GM18867 (cell line): Measurements from ENCODE around the gene TAOK3.
"Not testable (repeated sequence)": the region's sequence is repeated elsewhere in the genome, so short reads cannot be mapped to it uniquely, and the experiment has no call there.

Experiments
- ATAC-seq: cut with Tn5 transposase; IDR thresholded peaks from one replicate; pipeline ENCODE4 v1.9.1; 2021; ENCODE audit warnings: mild to moderate bottlenecking, moderate library complexity; ENCODE audit not compliant: unreplicated experiment

Gene TAOK3

DNA sequence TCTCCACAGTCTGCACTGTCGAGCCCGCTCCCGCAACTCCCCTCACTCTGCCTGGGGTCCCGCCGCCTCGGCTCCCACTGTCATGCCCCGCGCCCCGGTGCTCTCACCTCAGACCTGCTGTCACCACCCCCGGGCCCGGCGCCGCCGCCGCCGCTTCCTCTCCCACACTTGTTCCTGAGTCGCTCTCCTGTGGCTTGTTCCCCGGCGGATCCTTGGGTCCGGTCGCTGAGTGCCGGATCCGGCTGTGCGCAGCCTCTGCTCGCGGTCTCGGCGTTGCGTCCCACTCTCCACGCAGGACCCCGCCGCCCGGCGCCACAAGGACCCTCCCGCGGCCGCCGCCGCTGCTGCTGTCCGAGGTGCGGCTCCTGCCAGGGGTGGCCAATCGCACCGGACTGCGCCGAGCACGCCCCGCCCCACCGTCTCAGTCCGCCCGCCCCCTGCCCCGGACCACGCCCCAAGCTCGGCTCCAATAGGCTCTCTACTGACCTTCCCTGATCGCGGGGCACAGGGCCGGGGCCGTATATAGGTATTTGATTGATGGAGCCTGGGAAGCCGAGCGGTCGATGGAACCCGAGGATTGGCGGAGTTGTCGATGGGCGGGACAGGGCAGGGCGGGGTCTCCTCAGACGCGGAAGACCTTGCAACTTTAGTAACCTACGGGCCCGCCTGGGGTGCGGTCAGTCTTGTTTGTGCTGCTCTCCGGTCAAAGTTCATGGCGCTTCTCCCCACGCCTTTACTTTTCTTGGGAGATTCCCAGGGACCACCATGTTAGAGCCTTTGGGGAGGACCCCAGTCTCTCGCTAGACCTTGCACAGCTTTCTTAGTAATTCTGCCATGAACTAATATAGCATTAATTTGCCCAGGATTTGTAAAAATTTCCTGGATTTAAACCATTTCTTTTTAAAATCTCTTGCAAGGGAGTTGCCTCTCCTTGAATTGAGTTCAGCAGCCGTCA is at the start of gene TAOK3:
Gene TAOK3 (minus strand): TSS at position 367 of the 955 bp plus-strand sequence. CDS start 117,340 bp downstream, outside the sequence.
- ATAC-seq = peak; percentile 79

DNA sequence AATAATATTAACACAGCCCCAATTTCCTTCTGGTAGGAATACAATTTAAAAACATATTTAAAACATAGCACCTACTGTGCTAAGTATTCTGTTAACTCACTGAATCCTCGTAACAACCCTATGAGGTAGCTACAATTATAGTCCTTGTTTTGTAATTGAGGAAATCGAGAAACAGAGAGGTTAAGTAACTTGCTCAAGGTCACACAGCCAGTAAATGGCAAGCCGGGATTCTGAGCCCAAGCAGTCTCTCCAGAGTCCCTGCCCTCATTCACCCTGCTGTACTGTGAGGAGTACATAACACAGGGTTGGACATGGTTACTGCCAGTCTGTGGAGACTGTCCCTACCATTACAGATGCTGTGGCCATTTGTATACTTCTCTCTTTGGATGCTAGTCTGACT is 48.0 kb upstream of the TAOK3 start:
- no peak for ATAC-seq

DNA sequence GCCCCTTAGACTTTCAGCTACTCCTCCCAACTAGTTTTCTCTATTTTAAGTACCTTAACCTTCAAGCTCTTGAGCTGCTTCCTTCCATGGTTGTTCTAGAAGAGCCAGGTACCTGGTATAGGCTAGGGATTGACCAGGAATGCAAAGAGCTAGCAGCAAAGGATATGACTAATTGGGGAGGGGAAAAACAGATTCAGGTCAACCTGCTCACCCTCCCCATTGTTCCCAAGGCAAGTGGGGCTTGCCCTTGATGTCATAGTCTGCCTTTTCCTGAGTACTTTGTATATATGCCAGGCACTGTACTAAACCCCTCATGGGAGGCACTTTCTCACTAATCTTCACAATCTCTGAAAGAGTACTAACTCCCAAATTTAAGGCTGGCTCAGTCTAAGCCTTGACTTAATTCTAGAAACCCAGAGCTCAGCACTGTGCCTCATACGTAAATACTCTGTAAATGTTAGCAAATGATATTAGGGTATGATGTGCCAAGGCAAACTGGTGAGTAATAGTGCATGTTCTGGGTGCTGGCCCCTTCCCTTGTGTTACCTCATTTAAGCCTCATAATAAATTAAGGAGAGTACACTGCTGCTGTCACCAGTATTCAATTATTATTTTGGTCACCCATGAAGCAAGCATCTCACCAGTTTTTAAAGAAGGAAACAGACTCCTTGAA is 45.8 kb upstream of the TAOK3 start:
- no peak for ATAC-seq

DNA sequence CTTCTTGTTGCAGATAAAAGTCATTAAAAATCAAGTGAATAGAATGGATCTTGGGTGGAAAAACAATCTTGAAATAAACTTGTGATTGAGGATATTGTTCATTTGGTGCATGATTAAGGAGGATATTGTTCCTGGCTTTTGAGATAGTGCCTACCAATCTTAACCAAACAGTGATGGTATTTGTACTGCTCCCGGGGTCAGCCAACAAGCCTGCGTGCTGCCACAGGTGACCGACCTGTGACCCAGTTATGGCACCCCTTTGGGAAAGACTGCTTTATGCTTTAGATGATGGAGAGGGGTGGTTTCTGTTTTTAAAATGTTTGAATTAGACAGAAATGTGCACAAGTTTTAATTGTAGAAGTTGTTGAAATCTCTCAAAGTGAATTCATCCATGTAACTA is 45.2 kb upstream of the TAOK3 start:
- no peak for ATAC-seq

DNA sequence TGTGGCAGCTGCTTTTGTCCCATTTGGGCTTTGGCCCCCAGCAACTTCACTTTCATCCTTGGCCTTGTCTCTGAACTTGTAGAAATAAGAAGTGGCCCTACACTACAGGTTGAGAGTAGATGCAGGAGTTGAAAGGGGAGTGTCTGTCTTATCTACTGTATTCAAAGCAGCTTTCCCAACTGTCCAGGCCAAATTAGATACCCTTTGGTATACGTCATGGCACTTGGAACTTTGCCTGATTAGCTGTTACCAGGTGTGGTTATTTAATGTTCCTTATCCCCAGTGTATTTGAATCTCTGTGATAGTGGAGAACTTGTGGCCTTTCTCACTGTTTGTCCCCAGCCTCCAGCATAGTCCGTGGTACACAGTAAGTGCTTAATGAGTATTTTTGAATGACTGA is 37.1 kb upstream of the TAOK3 start:
- ATAC-seq = no peak

DNA sequence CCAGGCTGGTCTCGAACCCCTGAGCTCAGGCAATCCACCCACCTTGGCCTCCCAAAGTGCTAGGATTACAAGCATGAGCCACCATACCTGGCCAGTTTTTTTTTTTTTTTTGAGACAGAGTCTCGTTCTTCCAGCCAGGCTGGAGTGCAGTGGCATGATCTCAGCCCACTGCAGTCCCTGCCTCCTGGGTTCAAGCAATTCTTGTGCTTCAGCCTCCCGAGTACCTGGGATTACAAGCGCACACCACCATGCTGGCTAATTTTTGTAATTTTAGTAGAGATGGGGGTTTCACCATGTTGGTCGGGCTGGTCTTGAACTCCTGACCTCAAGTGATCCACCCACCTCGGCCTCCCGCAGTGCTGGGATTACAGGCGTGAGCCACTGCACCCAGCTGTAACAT is 35.5 kb upstream of the TAOK3 start:
- ATAC-seq = not testable (repeated sequence)

DNA sequence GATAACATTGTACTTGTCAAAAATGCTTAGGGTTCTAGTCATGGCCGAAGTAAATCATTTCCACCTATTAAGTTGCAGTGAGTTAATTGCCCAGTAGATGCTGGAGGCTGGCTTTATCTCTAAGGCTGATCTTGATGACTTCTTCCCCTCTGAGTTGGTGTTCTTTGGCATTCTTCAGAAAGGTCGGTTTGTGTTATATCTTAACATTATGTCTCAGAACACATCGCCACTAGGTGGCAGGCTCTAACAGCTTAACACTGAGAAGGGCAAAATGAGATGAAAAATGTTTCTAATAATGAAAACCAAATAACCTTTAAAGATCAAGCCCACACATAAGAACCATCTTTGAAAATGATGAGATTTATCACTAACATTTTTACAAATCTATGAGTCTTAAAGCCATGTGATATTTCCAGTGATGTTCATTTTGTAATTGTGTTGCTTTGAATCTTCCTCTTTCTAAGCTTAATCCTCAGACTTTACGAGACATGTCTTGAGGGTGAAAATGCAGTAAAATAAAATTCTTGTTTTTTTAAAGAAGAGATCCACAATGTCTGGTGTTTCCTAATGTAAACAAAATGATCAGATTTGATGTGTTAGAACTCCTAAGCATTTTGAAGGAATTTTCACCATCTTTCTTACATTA is 32.3 kb upstream of the TAOK3 start:
- ATAC-seq = no peak

DNA sequence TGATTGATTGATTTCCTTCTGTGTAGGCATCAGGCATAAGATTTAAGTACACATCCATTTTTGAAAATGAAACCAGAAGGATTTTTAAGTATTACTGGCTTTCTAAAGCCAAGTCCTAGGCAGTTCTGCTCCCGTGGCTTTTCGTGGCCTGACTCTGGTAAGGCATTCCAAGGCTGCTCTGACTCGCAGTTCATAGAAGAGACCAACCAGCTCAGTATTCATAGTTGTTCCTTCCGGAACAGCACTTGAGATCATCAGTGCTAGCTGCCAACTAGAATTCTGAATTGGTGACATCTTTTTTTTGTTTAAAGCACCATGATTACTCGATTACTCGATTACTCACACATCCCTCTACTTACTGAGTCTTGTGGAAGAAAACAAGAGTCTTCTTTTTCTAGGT is 29.5 kb upstream of the TAOK3 start:
- no peak for ATAC-seq

DNA sequence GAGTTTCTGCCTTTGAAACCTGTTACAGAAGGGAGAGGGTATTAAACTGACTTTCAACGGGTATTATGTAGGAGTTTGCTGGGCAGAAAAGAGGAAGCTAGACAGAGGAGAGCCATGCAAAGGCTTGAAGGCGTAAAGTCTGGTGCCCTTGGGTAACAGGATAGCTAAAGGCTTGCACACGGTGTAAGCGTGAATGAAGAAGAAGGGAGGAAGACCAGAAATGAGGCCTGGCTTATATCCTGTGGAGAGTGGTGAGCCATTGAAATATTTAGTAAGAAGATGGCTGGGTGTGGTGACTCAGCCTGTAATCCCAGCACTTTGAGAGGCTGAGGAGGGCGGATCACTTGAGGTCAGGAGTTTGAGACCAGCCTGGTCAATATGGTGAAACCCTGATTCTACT is 26.2 kb upstream of the TAOK3 start:
- no peak for ATAC-seq

DNA sequence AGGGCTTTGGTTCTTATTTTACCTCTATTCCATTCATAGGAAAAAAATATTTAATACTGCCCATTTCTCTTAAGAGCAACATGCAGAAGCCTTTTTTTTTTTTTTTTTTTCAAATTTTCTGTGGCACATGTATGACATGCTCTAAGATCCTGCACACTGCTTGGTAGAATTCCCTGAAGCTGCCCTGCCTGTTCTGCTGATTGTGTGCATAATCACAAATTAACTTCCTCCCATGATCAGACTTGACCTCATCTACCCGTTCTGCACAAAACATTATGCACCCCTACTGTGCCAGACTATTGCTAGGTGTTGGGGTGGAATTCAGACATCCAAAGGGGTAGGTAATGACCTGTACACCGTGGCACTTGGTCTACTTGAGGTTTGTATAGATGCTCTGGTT is 25.8 kb upstream of the TAOK3 start:
- no peak for ATAC-seq

DNA sequence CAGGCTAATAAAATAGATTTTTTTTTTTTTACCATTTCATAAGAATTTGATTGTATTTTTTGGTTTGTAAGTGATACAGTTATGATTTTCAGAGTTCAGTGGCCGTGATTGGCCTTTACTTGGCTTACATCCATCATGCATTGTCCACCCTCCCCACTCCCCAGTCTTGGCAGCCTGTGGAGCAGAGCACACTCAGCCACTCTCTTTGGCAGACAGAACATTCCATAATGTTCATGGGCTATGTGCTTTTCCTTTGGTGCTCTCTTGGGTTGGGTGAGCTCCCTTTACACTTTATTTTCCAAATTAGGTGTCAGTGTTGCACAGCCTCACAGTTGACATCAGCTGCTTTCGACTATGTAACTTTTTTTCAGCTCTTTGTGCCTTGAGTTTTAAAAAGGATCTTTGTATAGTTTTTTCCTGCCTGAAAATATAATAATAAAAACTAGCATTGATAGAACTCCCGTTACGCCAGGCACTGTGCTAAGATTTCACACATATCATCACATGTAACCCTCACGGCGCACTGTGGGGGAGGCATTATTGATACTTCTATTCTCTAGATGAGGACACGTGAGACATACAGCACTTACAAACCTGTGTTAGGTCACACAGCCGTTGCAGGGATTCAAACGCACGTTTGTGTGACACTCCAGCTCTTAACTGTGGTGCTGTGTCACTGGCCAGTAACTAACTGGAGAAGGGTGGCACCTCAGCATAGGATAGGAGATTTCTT is 25.2 kb upstream of the TAOK3 start:
- no peak for ATAC-seq

DNA sequence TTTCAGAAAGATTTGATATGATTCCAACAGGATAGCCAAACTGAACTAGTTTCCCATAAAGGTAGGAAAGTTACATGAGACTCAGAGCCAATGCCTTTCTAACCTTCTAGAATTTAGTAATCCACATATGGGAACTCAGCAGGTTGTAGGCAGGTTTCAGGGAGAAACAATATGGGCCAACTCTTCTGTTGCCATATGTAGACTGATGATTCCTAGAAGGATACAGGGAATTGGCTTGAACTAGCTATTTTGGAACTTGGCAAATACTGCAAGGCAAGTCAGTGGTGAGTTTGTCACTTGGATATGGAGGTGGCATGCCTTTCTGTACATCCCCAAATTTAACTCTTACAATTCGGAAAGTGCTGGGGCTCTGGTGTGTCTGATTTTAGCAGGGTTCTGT is 19.1 kb upstream of the TAOK3 start:
- no peak for ATAC-seq

DNA sequence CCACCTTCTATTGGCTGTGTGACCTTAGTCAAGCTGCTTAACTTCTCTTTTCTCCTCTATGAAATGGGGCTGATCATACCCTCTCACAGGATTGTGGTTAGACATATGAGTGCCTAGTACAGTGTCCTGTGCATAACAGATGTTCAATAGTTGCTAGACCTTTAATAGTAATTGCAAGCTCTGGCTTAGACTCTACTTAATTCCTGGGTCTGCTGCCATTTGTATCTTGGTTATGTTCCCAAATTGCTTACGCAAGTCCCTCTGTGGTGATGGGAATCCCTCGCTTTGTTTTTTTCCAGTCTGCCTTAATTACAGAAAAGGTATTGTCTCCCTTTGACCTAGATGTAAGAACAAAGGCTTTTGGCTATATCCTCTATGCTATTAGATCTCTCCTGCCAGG is 18.7 kb upstream of the TAOK3 start:
- ATAC-seq = no peak

DNA sequence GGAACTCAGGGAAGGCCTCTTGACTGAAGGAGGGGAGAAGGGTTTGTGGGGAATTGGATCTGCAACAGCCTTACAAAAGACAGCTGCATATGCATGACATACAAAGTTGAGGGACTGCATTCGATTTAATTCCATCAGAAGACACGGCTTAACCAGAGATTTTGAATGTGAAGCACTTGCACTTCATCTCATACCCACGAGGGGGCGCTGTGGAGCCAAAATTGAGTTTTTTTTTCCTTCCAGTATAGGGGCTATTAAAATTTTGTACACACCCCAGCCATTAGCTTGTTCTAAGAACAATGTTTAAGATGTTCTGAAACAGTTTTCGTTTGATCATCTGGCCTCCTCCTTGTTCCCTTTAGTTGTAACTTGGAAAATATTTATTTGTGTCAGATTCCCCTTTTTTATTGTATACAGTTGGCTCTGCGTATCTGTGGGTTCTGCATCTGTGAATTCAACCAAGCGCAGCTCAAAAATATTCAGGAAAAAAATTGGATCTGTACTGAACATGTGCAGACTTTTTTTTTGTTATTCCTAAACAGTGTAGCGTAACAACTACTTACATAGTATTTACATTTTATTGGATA is 5.3 kb upstream of the TAOK3 start:
- ATAC-seq = no peak

DNA sequence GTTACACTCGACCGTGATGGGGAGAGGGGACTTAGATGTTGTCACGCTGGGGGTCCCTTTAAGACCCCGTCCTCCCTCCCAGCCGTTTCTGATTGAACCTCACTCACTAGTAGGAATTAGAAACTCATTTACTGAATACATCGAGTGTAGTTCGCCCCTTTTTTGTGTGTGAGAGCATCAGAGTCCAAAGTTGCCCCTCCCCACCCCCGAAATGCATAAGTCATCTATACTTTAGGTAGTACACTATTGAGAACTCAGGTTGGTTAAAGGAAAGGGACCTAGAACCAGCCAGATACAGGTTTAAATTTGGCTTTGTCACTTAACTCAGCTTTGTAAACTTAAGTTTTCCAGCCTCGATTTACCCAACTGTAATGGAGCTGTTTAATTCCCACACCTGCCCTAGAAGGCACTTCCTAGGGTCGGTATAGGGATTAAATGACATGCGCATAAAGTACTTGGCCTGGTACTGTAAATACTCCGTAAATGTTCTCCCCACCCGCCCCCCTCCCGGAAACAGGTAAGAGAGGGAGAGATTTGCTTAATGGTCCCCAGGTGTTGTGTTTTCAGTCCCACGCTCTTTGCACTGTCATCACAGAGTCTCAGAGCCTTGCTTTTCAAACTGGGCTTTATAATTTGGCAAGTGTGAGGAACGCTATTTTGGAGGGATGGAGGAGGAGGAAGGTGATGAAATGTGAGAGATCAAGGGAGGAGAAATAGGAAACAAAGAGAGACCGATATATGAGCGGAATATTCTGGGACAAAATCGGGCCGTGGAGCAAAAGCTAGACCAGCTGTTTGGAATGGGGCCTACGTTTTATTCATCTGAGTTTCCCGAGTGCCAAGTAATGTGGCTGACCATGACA is 4.5 kb upstream of the TAOK3 start:
- no peak for ATAC-seq

DNA sequence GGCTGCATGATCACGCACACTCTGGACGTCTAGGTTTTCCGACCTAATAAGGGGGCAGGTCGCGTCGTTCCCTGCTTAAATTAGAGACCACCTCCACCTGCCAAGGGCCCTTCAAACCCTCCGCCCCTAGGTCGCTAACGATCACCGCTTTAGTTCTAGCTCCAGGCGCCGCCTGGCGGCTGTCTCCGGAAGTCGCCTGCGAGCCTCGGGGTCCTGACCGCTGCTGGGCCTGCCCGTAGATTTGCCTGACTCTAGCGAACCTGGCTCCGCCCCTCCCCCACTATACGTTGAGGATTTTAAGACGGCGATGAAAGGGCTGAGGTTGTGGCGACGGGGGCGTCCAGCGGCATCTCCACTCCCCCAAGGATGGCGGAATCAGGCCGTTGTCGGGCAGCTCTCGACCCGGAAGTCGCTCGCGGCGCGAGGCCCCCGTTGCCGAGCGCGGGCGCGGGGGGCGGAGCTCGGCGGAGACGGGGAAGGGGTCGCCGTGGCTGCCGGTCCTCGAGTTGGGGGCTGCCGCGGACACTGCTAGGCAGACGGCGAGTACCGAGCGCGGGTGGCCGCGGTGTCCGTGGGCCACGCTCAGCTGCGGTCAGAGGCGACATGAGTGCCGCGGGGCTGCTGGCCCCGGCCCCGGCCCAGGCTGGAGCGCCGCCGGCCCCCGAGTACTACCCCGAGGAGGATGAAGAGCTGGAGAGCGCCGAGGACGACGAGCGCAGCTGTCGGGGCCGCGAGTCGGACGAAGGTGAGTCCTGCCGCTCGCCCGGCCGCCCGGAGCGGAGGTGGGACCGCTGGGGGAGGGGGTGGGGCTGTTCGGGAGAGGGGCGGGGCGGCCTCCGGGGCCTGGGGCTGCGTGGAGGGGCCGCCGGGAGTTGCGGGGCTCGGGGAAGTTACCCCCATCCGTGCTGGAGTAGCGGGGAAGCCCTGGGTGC is 3.6 kb upstream of the TAOK3 start, which contains the start of gene SUDS3:
Gene SUDS3 (plus strand): TSS at position 467 of the 932 bp plus-strand sequence. CDS start 137 bp downstream, at position 604.
- ATAC-seq = peak; percentile 25

DNA sequence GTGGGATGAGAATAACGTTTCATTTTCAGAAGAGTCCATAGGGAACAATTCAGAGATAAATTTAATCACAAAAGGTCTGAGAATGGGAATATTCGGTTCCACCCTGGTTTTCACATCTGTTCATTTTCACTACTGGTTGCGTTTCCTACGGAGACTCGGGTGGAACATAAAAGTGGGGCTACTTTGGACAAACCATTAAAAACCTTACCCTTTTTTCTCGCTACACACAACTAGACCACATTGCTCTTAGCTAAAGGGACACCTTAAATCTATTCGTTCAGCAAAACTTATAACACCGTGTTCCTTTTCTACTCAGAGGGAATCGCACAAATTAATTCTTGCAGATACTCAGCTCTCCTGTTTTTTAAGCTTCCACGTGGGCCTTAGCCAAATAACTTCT is 2.6 kb upstream of the TAOK3 start:
- no peak for ATAC-seq

DNA sequence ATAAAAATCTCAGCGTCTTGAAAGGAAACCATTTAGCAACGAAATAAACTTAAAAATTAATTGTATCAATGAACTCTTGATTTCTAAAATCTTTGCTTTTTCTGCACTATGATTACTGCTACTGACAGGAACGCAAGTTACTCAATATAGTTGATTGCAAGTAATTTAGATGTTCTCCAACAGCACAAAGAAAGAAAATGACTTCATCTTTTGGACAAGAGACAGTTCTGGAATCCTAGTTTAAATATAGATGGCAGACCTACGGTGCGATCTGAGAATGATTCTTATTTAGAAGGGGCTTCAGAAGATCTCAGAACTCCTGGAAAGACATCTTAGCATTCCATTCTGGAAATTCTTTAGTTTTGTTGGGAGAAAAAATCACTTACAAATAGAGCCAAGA is 2.2 kb upstream of the TAOK3 start:
- no peak for ATAC-seq
